Measurements from ENCODE around the gene SGO2. TPM values are rescaled to one million over a fixed set of nuclear protein-coding genes. Genes with fewer than 3 reads are reported as not detected.
A peak's percentile ranks its signal among the peaks of the same experiment; 100 is the strongest.

SGO2 gene
- total RNA-seq, 6 experiments from 2014 or later = 10.6 to 22.3 (median 20.5) TPM

DNA sequence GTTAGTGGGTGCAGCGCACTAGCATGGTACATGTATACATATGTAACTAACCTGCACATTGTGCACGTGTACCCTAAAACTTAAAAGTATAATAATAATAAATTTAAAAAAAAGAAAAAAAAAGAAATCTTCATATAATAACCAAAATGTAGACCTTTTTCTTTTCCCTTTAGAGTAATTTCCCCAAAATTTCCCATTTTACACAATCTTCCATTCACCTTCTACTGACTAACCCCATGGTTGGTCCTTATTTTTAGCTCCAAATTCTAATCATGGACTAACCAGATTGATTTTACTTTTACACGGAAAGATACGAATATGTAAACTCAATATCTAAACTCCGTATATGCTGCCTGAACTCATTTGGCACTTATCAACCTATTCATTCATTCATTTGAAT, 23.8 kb upstream of the SGO2 start:
- Mint-ChIP-seq H3K9me3 (no peaks in the 10 kb centered on the region), H3K36me3 (ENCODE audit: low read depth) (peaks cover 22% of the 10 kb centered on the region), H3K4me1 (ENCODE audit: low read depth) (0 out of 2 replicates have a peak, but pooled peaks cover 5% of the 10 kb centered on the region), H3K27me3 (ENCODE audit: insufficient read depth) (no peaks in the 10 kb centered on the region; the same call in 1 of the 2 replicates), H3K4me3 (no peak overlapping the region), H3K27ac (no peak overlapping the region)
- TF ChIP-seq, protein P1, sequence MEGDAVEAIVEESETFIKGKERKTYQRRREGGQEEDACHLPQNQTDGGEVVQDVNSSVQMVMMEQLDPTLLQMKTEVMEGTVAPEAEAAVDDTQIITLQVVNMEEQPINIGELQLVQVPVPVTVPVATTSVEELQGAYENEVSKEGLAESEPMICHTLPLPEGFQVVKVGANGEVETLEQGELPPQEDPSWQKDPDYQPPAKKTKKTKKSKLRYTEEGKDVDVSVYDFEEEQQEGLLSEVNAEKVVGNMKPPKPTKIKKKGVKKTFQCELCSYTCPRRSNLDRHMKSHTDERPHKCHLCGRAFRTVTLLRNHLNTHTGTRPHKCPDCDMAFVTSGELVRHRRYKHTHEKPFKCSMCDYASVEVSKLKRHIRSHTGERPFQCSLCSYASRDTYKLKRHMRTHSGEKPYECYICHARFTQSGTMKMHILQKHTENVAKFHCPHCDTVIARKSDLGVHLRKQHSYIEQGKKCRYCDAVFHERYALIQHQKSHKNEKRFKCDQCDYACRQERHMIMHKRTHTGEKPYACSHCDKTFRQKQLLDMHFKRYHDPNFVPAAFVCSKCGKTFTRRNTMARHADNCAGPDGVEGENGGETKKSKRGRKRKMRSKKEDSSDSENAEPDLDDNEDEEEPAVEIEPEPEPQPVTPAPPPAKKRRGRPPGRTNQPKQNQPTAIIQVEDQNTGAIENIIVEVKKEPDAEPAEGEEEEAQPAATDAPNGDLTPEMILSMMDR (IDR thresholded peaks at IDR 0.05) = no peak
- DNase-seq = no peak

DNA sequence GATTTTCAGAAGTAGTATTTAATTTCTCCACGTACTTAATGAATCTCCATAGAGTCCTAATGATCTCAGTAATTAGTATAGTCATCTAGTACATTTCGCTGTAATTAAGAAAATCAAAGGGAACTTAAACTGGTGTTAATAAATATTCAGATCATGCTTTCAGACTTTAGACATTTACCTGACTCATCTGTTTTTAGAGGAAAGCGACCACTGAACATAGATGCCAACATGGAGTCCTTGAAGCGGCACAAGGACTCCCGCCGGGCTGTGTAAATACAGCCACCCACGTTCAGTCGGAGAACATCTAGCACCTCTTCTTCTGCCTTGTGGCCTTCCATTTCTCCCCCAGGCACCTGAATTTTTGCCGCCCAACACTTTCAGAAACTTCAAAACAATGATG, 19.3 kb upstream of the SGO2 start:
- Mint-ChIP-seq H3K4me3 (no peak overlapping the region), H3K4me1 (ENCODE audit: low read depth) (peaks cover 15% of the 10 kb centered on the region), H3K27ac (no peak overlapping the region), H3K9me3 (no peaks in the 10 kb centered on the region), H3K36me3 (ENCODE audit: low read depth) (peaks cover 9% of the 10 kb centered on the region), H3K27me3 (ENCODE audit: insufficient read depth) (no peaks in the 10 kb centered on the region)
- DNase-seq = no peak
- TF ChIP-seq, protein P1 (IDR thresholded peaks at IDR 0.05) = no peak

GRCh38 chr2:200507179-200507578, 18.8 kb upstream of the SGO2 start:
- H3K4me3 Mint-ChIP-seq = no peak overlapping the region

DNA sequence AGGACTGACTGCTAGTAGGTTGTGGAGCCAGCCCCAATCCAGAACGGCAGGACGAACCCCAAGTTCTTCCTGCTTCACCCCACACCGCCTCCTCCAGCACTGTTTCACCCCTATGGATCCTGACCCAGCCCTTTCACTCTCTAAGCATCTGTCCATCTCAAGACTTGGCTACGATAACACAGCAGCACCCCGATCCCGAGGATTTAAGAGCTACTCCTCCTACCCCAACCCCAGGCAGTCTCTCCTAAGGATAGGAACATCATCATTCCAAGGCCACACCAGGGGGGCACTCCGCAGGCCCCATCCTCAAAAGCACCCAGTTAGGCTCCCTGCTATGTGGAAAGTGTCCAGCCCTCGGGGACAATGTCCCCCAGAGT, 16.8 kb upstream of the SGO2 start:
- Mint-ChIP-seq H3K27me3 (ENCODE audit: insufficient read depth) (no peaks in the 10 kb centered on the region), H3K4me1 (ENCODE audit: low read depth) (peaks cover 15% of the 10 kb centered on the region), H3K27ac (peak overlapping the region; percentile 75), H3K9me3 (no peaks in the 10 kb centered on the region), H3K36me3 (ENCODE audit: low read depth) (no peaks in the 10 kb centered on the region), H3K4me3 (peak overlapping the region; percentile 88)
- TF ChIP-seq, protein P1 (IDR thresholded peaks at IDR 0.05) = no peak
- no peak for DNase-seq

More at GRCh38 chr2:200507179-200507578, 18.8 kb upstream of the SGO2 start:
- Mint-ChIP-seq H3K27me3 (ENCODE audit: insufficient read depth) (no peaks in the 10 kb centered on the region), H3K4me1 (ENCODE audit: low read depth) (peaks cover 15% of the 10 kb centered on the region), H3K9me3 (no peaks in the 10 kb centered on the region), H3K36me3 (ENCODE audit: low read depth) (peaks cover 7% of the 10 kb centered on the region), H3K27ac (no peak overlapping the region)
- no peak for DNase-seq
- TF ChIP-seq, protein P1 (IDR thresholded peaks at IDR 0.05) = no peak

DNA sequence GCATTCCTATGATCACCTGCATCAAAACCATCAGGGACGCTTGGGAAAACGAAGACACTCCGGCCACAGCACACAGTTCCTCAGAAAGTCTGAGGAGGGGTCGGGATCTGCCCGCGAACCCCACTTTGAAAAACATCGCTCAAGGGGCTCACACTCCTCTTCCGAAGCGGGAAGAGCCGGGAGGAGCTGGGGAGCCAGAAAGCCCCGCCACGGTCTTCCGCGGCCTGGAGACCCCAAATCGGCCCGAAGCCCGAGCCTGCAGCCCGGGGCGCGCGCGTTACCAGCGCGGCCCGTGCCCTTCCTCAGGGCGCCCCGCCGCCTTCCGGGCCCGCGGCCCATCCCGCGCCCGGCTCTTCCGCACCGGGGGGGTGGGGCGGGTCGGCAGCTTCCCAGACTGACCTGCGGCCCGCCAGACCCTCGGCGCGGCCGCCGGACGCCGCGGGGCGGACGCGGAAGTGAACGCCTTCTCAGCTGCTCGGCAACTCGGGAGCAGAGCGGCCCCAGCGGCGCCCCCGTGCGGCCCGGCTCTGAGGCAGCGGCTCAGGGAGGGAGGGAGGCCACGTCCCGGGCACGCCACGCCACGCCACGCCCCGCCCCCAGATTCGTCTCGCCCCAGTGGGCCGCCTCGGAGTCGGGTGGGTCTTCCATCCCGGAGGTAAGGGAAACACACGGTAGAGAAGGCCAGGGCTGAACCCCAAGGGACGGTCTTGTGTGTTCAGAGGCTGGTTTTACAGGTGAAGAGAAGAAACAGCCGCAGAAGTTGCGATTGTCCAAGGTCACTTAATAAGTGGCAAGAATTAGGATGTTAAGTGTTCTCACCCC, 16.2 kb upstream of the SGO2 start, which contains the start of gene KCTD18:
Gene KCTD18 (minus strand): TSS at position 457 of the 822 bp plus-strand sequence. CDS start 3,052 bp downstream, outside the sequence.
- H3K27me3 Mint-ChIP-seq (ENCODE audit: insufficient read depth) = no peaks in the 10 kb centered on the region
- H3K4me1 Mint-ChIP-seq (ENCODE audit: low read depth) = peaks cover 15% of the 10 kb centered on the region
- H3K36me3 Mint-ChIP-seq (ENCODE audit: low read depth) = no peaks in the 10 kb centered on the region
- TF ChIP-seq, protein P1 (IDR thresholded peaks at IDR 0.05) = peak; percentile 86
- DNase-seq = peak; percentile 77
- peak within 1 kb of the TSS; percentile 75 for H3K27ac Mint-ChIP-seq
- no peaks in the 10 kb centered on the region for H3K9me3 Mint-ChIP-seq
- H3K4me3 Mint-ChIP-seq = peak within 1 kb of the TSS; percentile 88

All from HFFc6 (cell line).